Heart right ventricle (tissue), 16 donors: ENCODE data around the gene SLC46A2. TPM values are rescaled to one million over a fixed set of nuclear protein-coding genes. Genes with fewer than 3 reads are reported as not detected.

Experiments used
- ATAC-seq, 8 donors: fragments of 200-7000 bp; cut with Tn5 transposase; one replicate each; pipeline ENCODE4 v1.9.1; 2020; ENCODE audit warnings: mild to moderate bottlenecking in 8 of 8, moderate library complexity in 8 of 8, moderate number of reproducible peaks in 1 of 8
- DNase-seq, 2 donors: peaks; one replicate each; pipeline ENCODE4 v3.0.0-alpha.2; 2020
- H3K27ac ChIP-seq, 10 donors: fragments of 200-600 bp; sonication (generic) in 2 of 10; one replicate each; pipeline versions ENCODE4 v1.5.0 to v1.8.0; 2020 to 2022; ENCODE audit warnings: mild to moderate bottlenecking in 3 of 10
- H3K27me3 ChIP-seq, 7 donors: fragments of 200-600 bp; one replicate each; pipeline ENCODE4 v1.8.0; 2021 to 2022; ENCODE audit warnings: mild to moderate bottlenecking in 2 of 7
- H3K36me3 ChIP-seq, 9 donors: fragments of 200-600 bp; sonication (generic) in 1 of 9; one replicate each; pipeline versions ENCODE4 v1.5.0 to v1.8.0; 2020 to 2022; ENCODE audit warnings: mild to moderate bottlenecking in 2 of 9
- H3K4me1 ChIP-seq, 9 donors: fragments of 200-600 bp; sonication (generic) in 1 of 9; one replicate each; pipeline versions ENCODE4 v1.5.0 to v1.8.0; 2020 to 2022; ENCODE audit warnings: mild to moderate bottlenecking in 4 of 9
- H3K4me3 ChIP-seq, 10 donors: fragments of 200-600 bp; sonication (generic) in 2 of 10; one replicate each; pipeline versions ENCODE4 v1.5.0 to v1.8.0; 2020 to 2022; ENCODE audit warnings: mild to moderate bottlenecking in 7 of 10, moderate library complexity in 2 of 10
- H3K9me3 ChIP-seq, 11 donors: fragments of 200-600 bp in 10 of 11; sonication (generic) in 2 of 11; one replicate each; pipeline versions ENCODE4 v1.5.0 to v1.8.0; 2013 to 2022; ENCODE audit warnings: mild to moderate bottlenecking in 2 of 11, control low read depth in 1 of 11, moderate library complexity in 1 of 11
- WGBS, 2 donors: extraction: QIAGEN DNeasy Blood & Tissue Kit; methylation state at CpG; one replicate each; pipeline ENCODE4 v1.1.7; 2013; ENCODE audit warnings: inconsistent platforms in 1 of 2; 5-methylcytosine and 5-hydroxymethylcytosine counted together
- intact Hi-C, 10 donors: fragments of 100-400 bp; cut with DNase I; formaldehyde crosslinking; loops; one replicate each; pipeline versions ENCODE4 v1.11.1 to v1.14.2; 2022
- polyA plus RNA-seq, 2 donors: library from polyadenylated mRNA; stranded (reverse); fragments of 200-250 nt; gene quantifications; one replicate each; pipeline ENCODE4 v1.2.3, GENCODE V29; 2013
- total RNA-seq, 10 donors: library from RNA; stranded (reverse); fragmentation: NEBNext Ultra II Directional in 3 of 10; extraction: Animal tissue kit (Norgen Biotek cat#: 25700) in 3 of 10; gene quantifications; one replicate each; pipeline versions ENCODE4 v1.2.1 to v1.2.4, GENCODE V29; 2021 to 2023
- TF ChIP-seq, protein P1 (sequence below), 9 donors: fragments of 200-600 bp; sonication (generic) in 2 of 9; IDR thresholded peaks; one replicate each; pipeline versions ENCODE4 v1.5.0 to v1.8.0; 2021 to 2022; ENCODE audit warnings: antibody characterized with exemption in 9 of 9, mild to moderate bottlenecking in 5 of 9, moderate library complexity in 1 of 9
- donor health status: Arrhythmogenic right ventricular cardiomyopathy.
- donor health status: ischemic (EF 13 %, LVEDD 7.1; RV severe dilation, severe dysfunction).
- donor health status: healthy with polysubstance abuse.
- donor health status: DM: no; HTN: yes; CAD: no.
- donor health status: DM: no; HTN: no; CAD: no.
- donor health status: ischemic (EF 25% LVEDD 6.9; RV normal size, moderate dysfunction).
- donor health status: ischemic (EF 25% LVEDD 5.7; RV mildly dilated, moderate dysfunction).
- donor health status: healthy.
- donor health status: DM: yes; HTN: yes; CAD: no.
- donor health status: Ischemic cardiomyopathy.
- donor health status: ischemic (EF 35%, LVEDD 5.7; RV mildly dilated, moderate dysfunction).
- donor health status: nonischemic (EF 11% LVEDD 7.7; RV severe dilation, severe dysfunction).
- donor health status: DM: yes; HTN: yes; CAD: no.
- donor health status: PGD.
- donor health status: ischemic (EF 29% LVEDD 5.4; RV normal size, mild dysfunction).
- donor health status: nonischemic (EF 23%, LVEDD 6.1; RV moderate dilation, normal function).

The SLC46A2 gene
- total and polyA plus RNA-seq, 12 donors, result 0.06 to 0.42 (median 0.15) TPM; not detected in 9

DNA sequence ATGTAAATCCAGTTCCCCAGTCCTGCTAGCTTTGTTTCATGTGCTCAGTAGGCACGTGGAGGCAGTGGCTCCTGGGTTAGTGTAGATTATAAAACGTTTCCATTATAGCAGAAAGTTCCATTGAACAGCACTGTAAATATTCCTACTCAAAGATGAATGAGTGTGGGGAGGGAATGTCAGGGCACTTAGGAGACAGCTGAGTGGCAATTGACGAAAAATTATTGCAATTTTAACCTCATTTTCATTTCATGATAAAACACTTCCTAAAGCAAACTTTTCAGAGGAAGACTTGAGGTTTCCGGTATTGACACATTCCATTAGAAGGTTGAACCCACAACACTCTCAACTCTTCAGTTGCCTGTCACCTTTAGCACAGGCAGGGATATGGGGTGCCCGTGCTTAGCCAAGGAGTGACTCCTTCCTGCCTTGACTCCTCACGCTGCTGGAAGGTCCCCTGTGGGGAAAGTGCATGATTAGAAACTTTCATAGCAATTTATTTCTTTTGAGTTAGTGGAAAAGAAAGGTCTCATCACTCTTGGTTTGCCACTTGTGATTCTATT is 41.2 kb downstream of the SLC46A2 start:
- no peak overlapping the region for H3K4me3 ChIP-seq
- no peak for ATAC-seq
- WGBS, 2 donors, result 79 to 81% methylated on average over 6 of the region's 6 CpGs
- TF ChIP-seq, protein P1, sequence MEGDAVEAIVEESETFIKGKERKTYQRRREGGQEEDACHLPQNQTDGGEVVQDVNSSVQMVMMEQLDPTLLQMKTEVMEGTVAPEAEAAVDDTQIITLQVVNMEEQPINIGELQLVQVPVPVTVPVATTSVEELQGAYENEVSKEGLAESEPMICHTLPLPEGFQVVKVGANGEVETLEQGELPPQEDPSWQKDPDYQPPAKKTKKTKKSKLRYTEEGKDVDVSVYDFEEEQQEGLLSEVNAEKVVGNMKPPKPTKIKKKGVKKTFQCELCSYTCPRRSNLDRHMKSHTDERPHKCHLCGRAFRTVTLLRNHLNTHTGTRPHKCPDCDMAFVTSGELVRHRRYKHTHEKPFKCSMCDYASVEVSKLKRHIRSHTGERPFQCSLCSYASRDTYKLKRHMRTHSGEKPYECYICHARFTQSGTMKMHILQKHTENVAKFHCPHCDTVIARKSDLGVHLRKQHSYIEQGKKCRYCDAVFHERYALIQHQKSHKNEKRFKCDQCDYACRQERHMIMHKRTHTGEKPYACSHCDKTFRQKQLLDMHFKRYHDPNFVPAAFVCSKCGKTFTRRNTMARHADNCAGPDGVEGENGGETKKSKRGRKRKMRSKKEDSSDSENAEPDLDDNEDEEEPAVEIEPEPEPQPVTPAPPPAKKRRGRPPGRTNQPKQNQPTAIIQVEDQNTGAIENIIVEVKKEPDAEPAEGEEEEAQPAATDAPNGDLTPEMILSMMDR (IDR thresholded peaks at IDR 0.05), result no peak
- peaks cover 0 to 37% (median 0%) of the 10 kb centered on the region in 9 donors for H3K36me3 ChIP-seq
- no peaks in the 10 kb centered on the region for H3K27me3 ChIP-seq
- peaks cover 0 to 39% (median 0%) of the 10 kb centered on the region in 9 donors for H3K4me1 ChIP-seq
- intact Hi-C loops, result loop anchor here in 2 of 10 donors (10.0 kb wide), 2 partner anchors 45 to 55 kb away; partner anchors contain the start of gene SLC46A2 (in 1 of the 2)
- no peak overlapping the region for H3K27ac ChIP-seq
- no peaks in the 10 kb centered on the region for H3K9me3 ChIP-seq
- DNase-seq, result no peak

DNA sequence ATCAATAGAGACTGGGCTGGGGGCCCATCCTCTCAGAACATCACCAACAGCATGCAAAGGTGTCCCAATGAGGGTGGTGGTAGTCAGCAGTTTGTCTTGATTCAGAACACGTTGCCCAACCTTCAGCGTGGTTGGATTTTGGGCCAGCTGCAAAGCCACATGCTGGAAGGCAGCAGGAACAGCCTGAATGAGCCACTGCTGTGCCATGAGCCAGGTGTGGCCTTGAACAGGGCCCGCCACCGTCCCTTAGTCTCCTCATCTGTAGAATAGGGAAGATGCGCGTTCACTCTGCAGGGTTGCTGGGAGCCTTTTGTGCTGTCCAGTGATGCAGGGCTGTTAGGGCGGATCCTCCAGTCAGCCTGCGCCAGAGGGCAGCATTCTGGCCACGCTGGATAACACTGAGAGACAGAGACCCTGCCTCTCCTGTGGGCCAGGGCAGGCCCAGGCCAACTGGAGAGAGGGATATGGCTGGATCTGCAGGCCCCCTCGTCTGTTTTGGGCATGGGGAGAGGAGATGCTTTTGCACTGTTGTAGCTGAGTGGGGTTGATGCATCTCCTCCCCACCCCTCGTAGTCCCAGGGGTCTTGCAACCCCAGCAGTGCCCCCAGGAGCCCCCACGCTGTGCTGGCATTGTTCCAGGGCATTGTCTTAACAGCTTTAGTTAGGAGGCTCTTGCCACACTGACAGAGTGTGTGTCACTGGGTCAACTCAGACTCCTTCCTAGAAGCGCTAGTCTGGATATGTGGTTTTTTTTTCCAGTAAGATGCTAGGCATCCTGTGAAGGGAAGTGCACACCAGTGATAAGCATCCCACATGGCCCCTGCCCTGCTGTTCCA is 42.1 kb downstream of the SLC46A2 start:
- no peak overlapping the region for H3K27ac ChIP-seq
- intact Hi-C loops, result loop anchor here in 2 of 10 donors (10.0 kb wide), 2 partner anchors 46 to 56 kb away; partner anchors contain the start of gene SLC46A2 (in 1 of the 2)
- TF ChIP-seq, protein P1 (IDR thresholded peaks at IDR 0.05), result no peak
- WGBS, 2 donors, result 83 to 84% methylated on average over 13 of the region's 13 CpGs
- H3K27me3 ChIP-seq, result no peaks in the 10 kb centered on the region
- DNase-seq (no peak), ATAC-seq (no peak)
- H3K4me3 ChIP-seq, result no peak overlapping the region
- H3K4me1 ChIP-seq, result peaks cover 0 to 39% (median 0%) of the 10 kb centered on the region in 9 donors
- no peaks in the 10 kb centered on the region for H3K9me3 ChIP-seq
- peaks cover 0 to 28% (median 0%) of the 10 kb centered on the region in 9 donors for H3K36me3 ChIP-seq

DNA sequence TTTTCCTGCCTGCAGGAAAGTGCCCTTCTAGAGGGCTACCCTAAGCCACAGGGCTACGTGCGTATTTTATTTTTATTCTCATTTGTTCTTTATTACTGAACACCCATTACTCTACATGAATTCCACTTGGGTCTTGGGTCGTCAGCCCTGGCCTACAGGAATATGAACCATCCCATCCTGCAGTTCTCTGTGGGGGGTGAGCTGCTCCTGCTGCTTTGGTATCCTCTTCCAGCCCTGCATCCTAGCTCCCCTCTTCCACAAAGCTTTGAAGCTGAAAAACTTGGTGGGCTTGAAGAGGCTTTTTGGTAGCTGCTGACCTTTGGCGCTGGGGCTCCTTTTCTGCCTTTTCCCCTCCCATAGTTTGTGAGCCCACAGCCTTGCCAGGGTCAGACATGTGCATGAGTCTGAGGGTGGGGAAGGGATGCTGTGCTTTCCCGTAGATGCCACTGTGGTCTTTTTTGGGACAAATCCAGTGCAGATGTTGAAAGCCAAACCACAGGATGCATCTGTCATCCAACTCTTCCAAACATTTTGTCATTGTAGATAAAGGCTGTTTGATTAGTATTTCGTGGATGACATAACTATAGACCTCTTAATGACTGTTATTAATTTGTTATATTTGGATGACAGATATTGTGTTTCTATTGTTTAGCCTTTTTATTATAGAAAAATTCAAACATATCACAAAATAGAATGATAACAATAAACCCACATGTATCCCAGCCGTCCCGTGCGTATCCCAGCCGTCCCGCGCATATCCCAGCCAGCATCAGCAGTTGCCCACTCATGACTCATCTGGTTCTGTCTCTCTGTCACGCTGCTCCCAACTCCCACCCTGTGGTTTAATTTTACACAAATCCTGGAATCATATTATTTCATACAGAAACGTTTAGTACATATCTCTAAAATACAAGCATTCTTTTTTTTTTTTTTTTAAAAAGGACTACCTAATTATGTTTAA is 43.9 kb downstream of the SLC46A2 start:
- WGBS, 2 donors, result 71 to 78% methylated on average over 14 of the region's 14 CpGs
- no peak overlapping the region for H3K4me3 ChIP-seq
- DNase-seq (no peak), ATAC-seq (peak in 1 of 8 donors; percentile 50)
- intact Hi-C loops, result loop anchor here in 2 of 10 donors (10.0 kb wide), 2 partner anchors 48 to 58 kb away; partner anchors contain the start of gene SLC46A2 (in 1 of the 2)
- no peaks in the 10 kb centered on the region for H3K9me3 ChIP-seq
- peaks cover 0 to 15% (median 0%) of the 10 kb centered on the region in 9 donors for H3K36me3 ChIP-seq
- no peak overlapping the region for H3K27ac ChIP-seq
- TF ChIP-seq, protein P1 (IDR thresholded peaks at IDR 0.05), result no peak
- peaks cover 0 to 34% (median 0%) of the 10 kb centered on the region in 9 donors for H3K4me1 ChIP-seq
- no peaks in the 10 kb centered on the region for H3K27me3 ChIP-seq
